ENCODE data around the gene PCOLCE2.

- TF ChIP-seq POLR2A (IDR thresholded peaks at IDR 0.05; ENCODE audit: low read depth) (no peak), POLR2AphosphoS5 (IDR thresholded peaks at IDR 0.05) (no peak)
- TF ChIP-seq, protein P1, sequence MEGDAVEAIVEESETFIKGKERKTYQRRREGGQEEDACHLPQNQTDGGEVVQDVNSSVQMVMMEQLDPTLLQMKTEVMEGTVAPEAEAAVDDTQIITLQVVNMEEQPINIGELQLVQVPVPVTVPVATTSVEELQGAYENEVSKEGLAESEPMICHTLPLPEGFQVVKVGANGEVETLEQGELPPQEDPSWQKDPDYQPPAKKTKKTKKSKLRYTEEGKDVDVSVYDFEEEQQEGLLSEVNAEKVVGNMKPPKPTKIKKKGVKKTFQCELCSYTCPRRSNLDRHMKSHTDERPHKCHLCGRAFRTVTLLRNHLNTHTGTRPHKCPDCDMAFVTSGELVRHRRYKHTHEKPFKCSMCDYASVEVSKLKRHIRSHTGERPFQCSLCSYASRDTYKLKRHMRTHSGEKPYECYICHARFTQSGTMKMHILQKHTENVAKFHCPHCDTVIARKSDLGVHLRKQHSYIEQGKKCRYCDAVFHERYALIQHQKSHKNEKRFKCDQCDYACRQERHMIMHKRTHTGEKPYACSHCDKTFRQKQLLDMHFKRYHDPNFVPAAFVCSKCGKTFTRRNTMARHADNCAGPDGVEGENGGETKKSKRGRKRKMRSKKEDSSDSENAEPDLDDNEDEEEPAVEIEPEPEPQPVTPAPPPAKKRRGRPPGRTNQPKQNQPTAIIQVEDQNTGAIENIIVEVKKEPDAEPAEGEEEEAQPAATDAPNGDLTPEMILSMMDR (IDR thresholded peaks at IDR 0.05), result no peak
Measured at GRCh38 chr3:142846779-142847577, 41.9 kb downstream of the PCOLCE2 start.
